ENCODE results near the gene ARL8B. TPM values are rescaled to one million over a fixed set of nuclear protein-coding genes. Genes with fewer than 3 reads are reported as not detected.

Gene ARL8B
- total and polyA plus RNA-seq, 9 of the 15 experiments (the other 6 are each of a cell fraction or from before 2014, with no cell fraction given), result 28.5 to 99.4 (median 77.2) TPM

- TF ChIP-seq E2F6 (IDR thresholded peaks at IDR 0.05; ENCODE audit: borderline replicate concordance in 1 of 2, extremely low read depth in 1 of 2, insufficient read depth in 1 of 2, insufficient read length in 1 of 2, low read depth in 1 of 2, low read length in 1 of 2, poor library complexity in 1 of 2, severe bottlenecking in 1 of 2) (peak; percentile 92 to 99), NR3C1 (CRISPR knock-in tag; IDR thresholded peaks at IDR 0.05) (no peak), CREB3L1 (IDR thresholded peaks at IDR 0.05; ENCODE audit: borderline replicate concordance, low read depth) (peak; percentile 31; the same call in 1 of the 2 replicates), ZC3H4 (CRISPR knock-in tag; IDR thresholded peaks at IDR 0.05; ENCODE audit: borderline replicate concordance) (no peak), NFYB (IDR thresholded peaks at IDR 0.05; ENCODE audit: extremely low read depth, insufficient read length) (peak; percentile 45), EWSR1 (IDR thresholded peaks at IDR 0.05; ENCODE audit: borderline replicate concordance, low read depth, partially characterized antibody) (no peak), NR0B1 (IDR thresholded peaks at IDR 0.05; ENCODE audit: partially characterized antibody) (no peak), DMBX1 (CRISPR knock-in tag; IDR thresholded peaks at IDR 0.05; ENCODE audit: borderline replicate concordance) (no peak), NRF1 (conservative IDR thresholded peaks at IDR 0.05 in 1 of 2, IDR thresholded peaks at IDR 0.05 in 1 of 2) (peak; percentile 66 to 72)
Measured at GRCh38 chr3:5187156-5187919, 65.2 kb downstream of the ARL8B start, which contains the start of gene EDEM1 (continued).

All from K562 (cell line).